GM20000 (cell line): ENCODE data around the gene ACTG1.
A peak's percentile ranks its signal among the peaks of the same experiment; 100 is the strongest.

Source experiments
- DNase-seq: peaks from one replicate; pipeline ENCODE4 v3.0.0; 2012; ENCODE audit warnings: low spot score
- CTCF ChIP-seq: IDR thresholded peaks from 2 replicates; pipeline ENCODE4 v1.5.1; 2012; ENCODE audit warnings: mild to moderate bottlenecking, control low read depth; ENCODE audit errors: extremely low read depth, missing control alignments

ACTG1 gene

GRCh38 chr17:81512562-81513371 is at the start of gene ACTG1:
Gene ACTG1, minus strand, starts transcription at chr17:81512799. Its CDS starts 445 bp downstream, at chr17:81512354.
- TF ChIP-seq CTCF = no peak
- DNase-seq = peak; percentile 98

GRCh38 chr17:81561494-81561885 is 48.9 kb upstream of the ACTG1 start:
- no peak for DNase-seq
- no peak for TF ChIP-seq CTCF

GRCh38 chr17:81558941-81559806 is 46.6 kb upstream of the ACTG1 start:
- no peak for TF ChIP-seq CTCF
- no peak for DNase-seq

- TF ChIP-seq CTCF = no peak
These were observed 45.5 kb upstream of the ACTG1 start for GRCh38 chr17:81558115-81558468.

GRCh38 chr17:81557276-81558114 is 44.9 kb upstream of the ACTG1 start:
- TF ChIP-seq CTCF = no peak
- no peak for DNase-seq

More at GRCh38 chr17:81558115-81558468, 45.5 kb upstream of the ACTG1 start:
- no peak for DNase-seq

GRCh38 chr17:81556863-81557262 is 44.3 kb upstream of the ACTG1 start:
- no peak for DNase-seq
- no peak for TF ChIP-seq CTCF
